Left lung (tissue), 10 donors: ENCODE data around the gene EPHA8. TPM values are rescaled to one million over a fixed set of nuclear protein-coding genes. Genes with fewer than 3 reads are reported as not detected.

Experiments
- ATAC-seq: fragments of 200-7000 bp; cut with Tn5 transposase; one replicate; pipeline ENCODE4 v1.9.1; 2020; ENCODE audit warnings: moderate library complexity
- DNase-seq, 4 donors: peaks; one replicate each; pipeline ENCODE4 v3.0.0-alpha.2; 2013 to 2020
- H3K27ac ChIP-seq, 2 donors: fragments of 200-600 bp; sonication (generic) in 1 of 2; one replicate each; pipeline versions ENCODE4 v1.5.0 to v1.8.0; 2020 to 2021
- H3K27me3 ChIP-seq, 2 donors: fragments of 200-600 bp; sonication (generic) in 1 of 2; one replicate each; pipeline versions ENCODE4 v1.5.0 to v1.8.0; 2020 to 2021
- H3K36me3 ChIP-seq, 2 donors: fragments of 200-600 bp; sonication (generic) in 1 of 2; one replicate each; pipeline versions ENCODE4 v1.5.0 to v1.8.0; 2020 to 2021
- H3K4me1 ChIP-seq, 2 donors: fragments of 200-600 bp; one replicate each; pipeline ENCODE4 v1.8.0; 2021
- H3K4me3 ChIP-seq, 2 donors: fragments of 200-600 bp; sonication (generic) in 1 of 2; one replicate each; pipeline versions ENCODE4 v1.5.0 to v1.8.0; 2020 to 2021; ENCODE audit warnings: mild to moderate bottlenecking in 1 of 2
- H3K9me3 ChIP-seq, 2 donors: fragments of 200-600 bp; sonication (generic) in 1 of 2; one replicate each; pipeline versions ENCODE4 v1.5.0 to v1.8.0; 2020 to 2021
- intact Hi-C, 2 donors: fragments of 100-400 bp; cut with DNase I; formaldehyde crosslinking; loops; one replicate each; pipeline versions ENCODE4 v1.11.2 to v1.14.2; 2022
- polyA plus RNA-seq, 6 donors: library from polyadenylated mRNA; unstranded; fragments of 120-200 nt; gene quantifications; one replicate each; pipeline ENCODE4 v1.2.1, GENCODE V29; 2013; ENCODE audit not compliant: insufficient read length in 6 of 6
- total RNA-seq, 2 donors: library from RNA; stranded (reverse); fragmentation: NEBNext Ultra II Directional; extraction: Animal tissue kit (Norgen Biotek cat#: 25700); gene quantifications; one replicate each; pipeline ENCODE4 v1.2.1, GENCODE V29; 2021
- TF ChIP-seq, protein P1 (sequence below), 2 donors: fragments of 200-600 bp; sonication (generic) in 1 of 2; IDR thresholded peaks; one replicate each; pipeline versions ENCODE4 v1.5.0 to v1.8.0; 2021; ENCODE audit warnings: antibody characterized with exemption in 2 of 2
- donor health status: DM: no; HTN: yes; CAD: no.
- donor health status: DM: no; HTN: no; CAD: no.

EPHA8 gene
- total and polyA plus RNA-seq, 8 donors: 0.07 to 0.21 (median 0.18) TPM; not detected in 5

DNA sequence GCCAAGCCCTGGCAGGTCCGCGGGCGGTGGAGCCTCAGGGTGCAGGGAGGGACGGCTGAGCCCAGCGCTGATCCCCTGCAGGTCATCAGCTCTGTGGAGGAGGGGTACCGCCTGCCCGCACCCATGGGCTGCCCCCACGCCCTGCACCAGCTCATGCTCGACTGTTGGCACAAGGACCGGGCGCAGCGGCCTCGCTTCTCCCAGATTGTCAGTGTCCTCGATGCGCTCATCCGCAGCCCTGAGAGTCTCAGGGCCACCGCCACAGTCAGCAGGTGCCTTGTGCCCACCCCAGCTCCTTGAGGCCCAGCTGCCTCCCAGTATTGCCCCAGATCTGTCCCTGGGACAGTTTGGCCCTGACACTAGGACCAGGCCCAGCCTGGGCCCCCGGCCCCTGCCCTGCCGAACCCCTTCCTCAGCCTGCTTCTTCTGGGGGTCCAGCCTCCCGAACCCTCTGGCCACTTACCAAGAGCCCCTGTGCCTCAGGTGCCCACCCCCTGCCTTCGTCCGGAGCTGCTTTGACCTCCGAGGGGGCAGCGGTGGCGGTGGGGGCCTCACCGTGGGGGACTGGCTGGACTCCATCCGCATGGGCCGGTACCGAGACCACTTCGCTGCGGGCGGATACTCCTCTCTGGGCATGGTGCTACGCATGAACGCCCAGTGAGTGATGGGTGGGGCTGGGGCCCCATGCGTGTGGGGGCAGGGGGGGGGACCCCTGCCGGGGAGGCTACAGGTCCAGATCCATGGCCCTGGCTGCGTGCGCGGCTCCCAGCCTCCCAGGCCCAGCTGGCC is 37.7 kb downstream of the EPHA8 start:
- ATAC-seq: no peak
- H3K9me3 ChIP-seq: no peaks in the 10 kb centered on the region
- no peaks in the 10 kb centered on the region for H3K36me3 ChIP-seq
- TF ChIP-seq, protein P1, sequence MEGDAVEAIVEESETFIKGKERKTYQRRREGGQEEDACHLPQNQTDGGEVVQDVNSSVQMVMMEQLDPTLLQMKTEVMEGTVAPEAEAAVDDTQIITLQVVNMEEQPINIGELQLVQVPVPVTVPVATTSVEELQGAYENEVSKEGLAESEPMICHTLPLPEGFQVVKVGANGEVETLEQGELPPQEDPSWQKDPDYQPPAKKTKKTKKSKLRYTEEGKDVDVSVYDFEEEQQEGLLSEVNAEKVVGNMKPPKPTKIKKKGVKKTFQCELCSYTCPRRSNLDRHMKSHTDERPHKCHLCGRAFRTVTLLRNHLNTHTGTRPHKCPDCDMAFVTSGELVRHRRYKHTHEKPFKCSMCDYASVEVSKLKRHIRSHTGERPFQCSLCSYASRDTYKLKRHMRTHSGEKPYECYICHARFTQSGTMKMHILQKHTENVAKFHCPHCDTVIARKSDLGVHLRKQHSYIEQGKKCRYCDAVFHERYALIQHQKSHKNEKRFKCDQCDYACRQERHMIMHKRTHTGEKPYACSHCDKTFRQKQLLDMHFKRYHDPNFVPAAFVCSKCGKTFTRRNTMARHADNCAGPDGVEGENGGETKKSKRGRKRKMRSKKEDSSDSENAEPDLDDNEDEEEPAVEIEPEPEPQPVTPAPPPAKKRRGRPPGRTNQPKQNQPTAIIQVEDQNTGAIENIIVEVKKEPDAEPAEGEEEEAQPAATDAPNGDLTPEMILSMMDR (IDR thresholded peaks at IDR 0.05): no peak
- peaks cover 6 to 82% of the 10 kb centered on the region in 2 donors for H3K27me3 ChIP-seq
- H3K4me3 ChIP-seq: no peak overlapping the region
- DNase-seq: no peak
- intact Hi-C loops: no loop called here
- H3K27ac ChIP-seq: no peak overlapping the region
- no peaks in the 10 kb centered on the region for H3K4me1 ChIP-seq

GRCh38 chr1:22601610-22602009 is 38.3 kb downstream of the EPHA8 start:
- intact Hi-C loops: no loop called here
- Histone ChIP-seq H3K4me1 (no peaks in the 10 kb centered on the region), H3K27me3 (peaks cover 6 to 86% of the 10 kb centered on the region in 2 donors), H3K36me3 (no peaks in the 10 kb centered on the region), H3K9me3 (no peaks in the 10 kb centered on the region), H3K4me3 (no peak overlapping the region), H3K27ac (no peak overlapping the region)
- TF ChIP-seq, protein P1 (IDR thresholded peaks at IDR 0.05): no peak
- ATAC-seq (no peak), DNase-seq (no peak)

GRCh38 chr1:22602060-22602740 is 38.9 kb downstream of the EPHA8 start:
- intact Hi-C loops: no loop called here

DNA sequence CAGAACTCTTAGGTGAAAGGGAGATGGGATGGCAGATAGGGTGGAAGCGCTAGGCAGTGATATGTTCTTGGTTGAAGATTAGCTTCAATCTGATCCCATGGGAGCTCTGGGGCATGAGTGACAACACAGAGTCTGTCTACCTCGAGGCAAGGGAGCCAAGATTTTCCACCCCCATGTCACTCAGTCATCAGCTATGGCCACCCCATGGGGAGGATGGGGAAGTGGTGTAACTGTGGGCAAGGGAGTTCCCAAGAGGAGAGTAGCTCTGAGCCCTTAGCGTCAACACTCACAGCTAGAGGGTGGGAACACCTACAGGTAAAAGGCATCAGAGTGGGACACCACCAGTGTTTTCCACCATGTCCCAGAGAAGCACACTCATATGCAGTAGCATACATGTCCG is 42.9 kb downstream of the EPHA8 start:
- TF ChIP-seq, protein P1 (IDR thresholded peaks at IDR 0.05): no peak
- H3K9me3 ChIP-seq: no peaks in the 10 kb centered on the region
- DNase-seq: no peak
- intact Hi-C loops: no loop called here
- H3K27me3 ChIP-seq: peaks cover 6 to 94% of the 10 kb centered on the region in 2 donors
- no peaks in the 10 kb centered on the region for H3K4me1 ChIP-seq
- H3K27ac ChIP-seq: no peak overlapping the region
- H3K4me3 ChIP-seq: no peak overlapping the region
- ATAC-seq: no peak
- no peaks in the 10 kb centered on the region for H3K36me3 ChIP-seq

More at GRCh38 chr1:22602060-22602740, 38.9 kb downstream of the EPHA8 start:
- Histone ChIP-seq H3K27ac (no peak overlapping the region), H3K9me3 (no peaks in the 10 kb centered on the region), H3K36me3 (no peaks in the 10 kb centered on the region), H3K4me3 (no peak overlapping the region), H3K27me3 (peaks cover 6 to 89% of the 10 kb centered on the region in 2 donors), H3K4me1 (no peaks in the 10 kb centered on the region)
- DNase-seq: no peak
- ATAC-seq: no peak
- TF ChIP-seq, protein P1 (IDR thresholded peaks at IDR 0.05): no peak

- no peak overlapping the region for H3K27ac ChIP-seq
- H3K36me3 ChIP-seq: no peaks in the 10 kb centered on the region
- DNase-seq (no peak), ATAC-seq (no peak)
- H3K4me1 ChIP-seq: no peaks in the 10 kb centered on the region
- no peak overlapping the region for H3K4me3 ChIP-seq
- intact Hi-C loops: no loop called here
- H3K9me3 ChIP-seq: no peaks in the 10 kb centered on the region
- TF ChIP-seq, protein P1 (IDR thresholded peaks at IDR 0.05): no peak
- peaks cover 6 to 93% of the 10 kb centered on the region in 2 donors for H3K27me3 ChIP-seq
These were observed 43.9 kb downstream of the EPHA8 start for GRCh38 chr1:22607154-22607553.
